Stimulated activated effector memory CD8-positive, alpha-beta T cell treated with anti-CD3 and anti-CD28 coated beads, Interleukin-12 subunit alpha, Interleukin-12 subunit beta, amount 100 ng/mL, for 72 hours (primary cell): Measurements from ENCODE around the gene OR2F2.

ENCODE experiments used
- ATAC-seq: fragments of 150-1000 bp; cut with Tn5 transposase; 2 replicates; pipeline ENCODE4 v1.10.0; 2021
- DNase-seq, 2 donors: peaks; one replicate each; pipeline ENCODE4 v3.0.0; 2021 to 2022; ENCODE audit warnings: low spot score in 2 of 2
- H3K27ac Mint-ChIP-seq: one replicate; pipeline ENCODE4 v1.8.0; 2022; ENCODE audit warnings: mild to moderate bottlenecking, mixed read lengths
- H3K36me3 Mint-ChIP-seq: one replicate; pipeline ENCODE4 v1.8.0; 2022; ENCODE audit warnings: mild to moderate bottlenecking, mixed read lengths
- H3K4me1 Mint-ChIP-seq: one replicate; pipeline ENCODE4 v1.8.0; 2022; ENCODE audit warnings: mixed read lengths
- H3K4me3 Mint-ChIP-seq: one replicate; pipeline ENCODE4 v1.8.0; 2022; ENCODE audit warnings: mild to moderate bottlenecking, mixed read lengths
- H3K9me3 Mint-ChIP-seq: one replicate; pipeline ENCODE4 v1.8.0; 2022; ENCODE audit warnings: mixed read lengths

The OR2F2 gene

GRCh38 chr7:143906151-143906550 lies 28.9 kb upstream of the OR2F2 start:
- ATAC-seq, result no peak
- no peaks in the 10 kb centered on the region for H3K9me3 Mint-ChIP-seq
- H3K36me3 Mint-ChIP-seq, result peaks cover 10% of the 10 kb centered on the region
- H3K4me3 Mint-ChIP-seq, result no peak overlapping the region
- no peak overlapping the region for H3K27ac Mint-ChIP-seq
- DNase-seq, result no peak
- peaks cover 11% of the 10 kb centered on the region for H3K4me1 Mint-ChIP-seq

- peaks cover 5% of the 10 kb centered on the region for H3K4me1 Mint-ChIP-seq
- no peak for ATAC-seq
- no peak overlapping the region for H3K27ac Mint-ChIP-seq
- no peak for DNase-seq
- H3K4me3 Mint-ChIP-seq, result no peak overlapping the region
- no peaks in the 10 kb centered on the region for H3K9me3 Mint-ChIP-seq
- H3K36me3 Mint-ChIP-seq, result peaks cover 3% of the 10 kb centered on the region
Observed at GRCh38 chr7:143906895-143907294, 28.1 kb upstream of the OR2F2 start.

GRCh38 chr7:143908120-143908519 lies 26.9 kb upstream of the OR2F2 start:
- no peak for DNase-seq
- Mint-ChIP-seq H3K36me3 (no peaks in the 10 kb centered on the region), H3K27ac (no peak overlapping the region), H3K9me3 (no peaks in the 10 kb centered on the region), H3K4me3 (no peak overlapping the region), H3K4me1 (no peaks in the 10 kb centered on the region)
- ATAC-seq, result no peak

GRCh38 chr7:143909863-143910262 lies 25.2 kb upstream of the OR2F2 start:
- no peak overlapping the region for H3K27ac Mint-ChIP-seq
- no peak overlapping the region for H3K4me3 Mint-ChIP-seq
- DNase-seq (no peak), ATAC-seq (no peak)
- no peaks in the 10 kb centered on the region for H3K4me1 Mint-ChIP-seq
- no peaks in the 10 kb centered on the region for H3K36me3 Mint-ChIP-seq
- no peaks in the 10 kb centered on the region for H3K9me3 Mint-ChIP-seq

- DNase-seq, result no peak
- no peak overlapping the region for H3K27ac Mint-ChIP-seq
- H3K4me1 Mint-ChIP-seq, result no peaks in the 10 kb centered on the region
Observed at GRCh38 chr7:143910473-143911248, 24.4 kb upstream of the OR2F2 start.

GRCh38 chr7:143913945-143914615 lies 21.0 kb upstream of the OR2F2 start:
- no peak for ATAC-seq
- H3K4me3 Mint-ChIP-seq, result no peak overlapping the region
- no peak overlapping the region for H3K27ac Mint-ChIP-seq
- no peaks in the 10 kb centered on the region for H3K36me3 Mint-ChIP-seq
- DNase-seq, result no peak
- H3K4me1 Mint-ChIP-seq, result no peaks in the 10 kb centered on the region
- no peaks in the 10 kb centered on the region for H3K9me3 Mint-ChIP-seq

More at GRCh38 chr7:143910473-143911248, 24.4 kb upstream of the OR2F2 start:
- no peak for ATAC-seq
- no peaks in the 10 kb centered on the region for H3K9me3 Mint-ChIP-seq
- no peak overlapping the region for H3K4me3 Mint-ChIP-seq
- H3K36me3 Mint-ChIP-seq, result no peaks in the 10 kb centered on the region

GRCh38 chr7:143914938-143915652 lies 19.9 kb upstream of the OR2F2 start:
- DNase-seq (no peak), ATAC-seq (no peak)
- H3K4me1 Mint-ChIP-seq, result no peaks in the 10 kb centered on the region
- no peak overlapping the region for H3K27ac Mint-ChIP-seq
- no peaks in the 10 kb centered on the region for H3K36me3 Mint-ChIP-seq
- H3K9me3 Mint-ChIP-seq, result no peaks in the 10 kb centered on the region
- no peak overlapping the region for H3K4me3 Mint-ChIP-seq

- Mint-ChIP-seq H3K27ac (no peak overlapping the region), H3K36me3 (no peaks in the 10 kb centered on the region), H3K4me1 (peaks cover 11% of the 10 kb centered on the region), H3K4me3 (no peak overlapping the region), H3K9me3 (no peaks in the 10 kb centered on the region)
- no peak for DNase-seq
- no peak for ATAC-seq
Observed at GRCh38 chr7:143924851-143925250, 10.2 kb upstream of the OR2F2 start.

- ATAC-seq, result peak; percentile 100
- Mint-ChIP-seq H3K4me3 (no peak overlapping the region), H3K27ac (peak overlapping the region; percentile 30)
Observed at GRCh38 chr7:143929224-143929920, 5.7 kb upstream of the OR2F2 start.

GRCh38 chr7:143931739-143932138 lies 3.3 kb upstream of the OR2F2 start:
- ATAC-seq (no peak), DNase-seq (no peak)
- Mint-ChIP-seq H3K27ac (no peak overlapping the region), H3K9me3 (peaks cover 7% of the 10 kb centered on the region), H3K4me1 (peaks cover 19% of the 10 kb centered on the region), H3K36me3 (no peaks in the 10 kb centered on the region), H3K4me3 (no peak overlapping the region)

More at GRCh38 chr7:143929224-143929920, 5.7 kb upstream of the OR2F2 start:
- peaks cover 19% of the 10 kb centered on the region for H3K4me1 Mint-ChIP-seq
- H3K9me3 Mint-ChIP-seq, result peaks cover 7% of the 10 kb centered on the region
- no peak for DNase-seq
- H3K36me3 Mint-ChIP-seq, result no peaks in the 10 kb centered on the region

GRCh38 chr7:143936087-143937009 lies 1.3 kb downstream of the OR2F2 start:
- DNase-seq, result no peak
- Mint-ChIP-seq H3K36me3 (no peaks in the 10 kb centered on the region), H3K27ac (no peak overlapping the region), H3K4me3 (no peak overlapping the region), H3K4me1 (peaks cover 9% of the 10 kb centered on the region), H3K9me3 (peaks cover 7% of the 10 kb centered on the region)
- ATAC-seq, result no peak

GRCh38 chr7:143938379-143939243 lies 3.6 kb downstream of the OR2F2 start:
- H3K4me3 Mint-ChIP-seq, result no peak overlapping the region

GRCh38 chr7:143945423-143945822 lies 10.4 kb downstream of the OR2F2 start:
- H3K4me1 Mint-ChIP-seq, result no peaks in the 10 kb centered on the region
- no peak for ATAC-seq
- no peaks in the 10 kb centered on the region for H3K36me3 Mint-ChIP-seq
- no peaks in the 10 kb centered on the region for H3K9me3 Mint-ChIP-seq
- no peak for DNase-seq
- no peak overlapping the region for H3K27ac Mint-ChIP-seq
- H3K4me3 Mint-ChIP-seq, result no peak overlapping the region

More at GRCh38 chr7:143938379-143939243, 3.6 kb downstream of the OR2F2 start:
- DNase-seq (no peak), ATAC-seq (no peak)
- Mint-ChIP-seq H3K27ac (no peak overlapping the region), H3K9me3 (no peaks in the 10 kb centered on the region), H3K4me1 (no peaks in the 10 kb centered on the region), H3K36me3 (no peaks in the 10 kb centered on the region)
